Measurements from ENCODE around the gene NELL1. TPM values are rescaled to one million over a fixed set of nuclear protein-coding genes. Genes with fewer than 3 reads are reported as not detected.

The NELL1 gene
- total and polyA plus RNA-seq, 12 donors, result 0.11 to 0.39 (median 0.24) TPM; not detected in 9

GRCh38 chr11:20639688-20640087 is 29.7 kb upstream of the NELL1 start:
- WGBS, 4 donors, result 18 to 39% (median 29%) methylated on average over 3 of the region's 3 CpGs
- DNase-seq, result peak in 3 of 7 donors; percentile 9 to 36 (median 19)
- no peak overlapping the region for H3K27ac ChIP-seq
- intact Hi-C loops (cut with DNase I), result loop anchor here in 1 of 2 donors (10.0 kb wide), 1 partner anchor 875 kb away; no protein-coding TSS in a partner anchor
- TF ChIP-seq, protein P1, sequence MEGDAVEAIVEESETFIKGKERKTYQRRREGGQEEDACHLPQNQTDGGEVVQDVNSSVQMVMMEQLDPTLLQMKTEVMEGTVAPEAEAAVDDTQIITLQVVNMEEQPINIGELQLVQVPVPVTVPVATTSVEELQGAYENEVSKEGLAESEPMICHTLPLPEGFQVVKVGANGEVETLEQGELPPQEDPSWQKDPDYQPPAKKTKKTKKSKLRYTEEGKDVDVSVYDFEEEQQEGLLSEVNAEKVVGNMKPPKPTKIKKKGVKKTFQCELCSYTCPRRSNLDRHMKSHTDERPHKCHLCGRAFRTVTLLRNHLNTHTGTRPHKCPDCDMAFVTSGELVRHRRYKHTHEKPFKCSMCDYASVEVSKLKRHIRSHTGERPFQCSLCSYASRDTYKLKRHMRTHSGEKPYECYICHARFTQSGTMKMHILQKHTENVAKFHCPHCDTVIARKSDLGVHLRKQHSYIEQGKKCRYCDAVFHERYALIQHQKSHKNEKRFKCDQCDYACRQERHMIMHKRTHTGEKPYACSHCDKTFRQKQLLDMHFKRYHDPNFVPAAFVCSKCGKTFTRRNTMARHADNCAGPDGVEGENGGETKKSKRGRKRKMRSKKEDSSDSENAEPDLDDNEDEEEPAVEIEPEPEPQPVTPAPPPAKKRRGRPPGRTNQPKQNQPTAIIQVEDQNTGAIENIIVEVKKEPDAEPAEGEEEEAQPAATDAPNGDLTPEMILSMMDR (IDR thresholded peaks at IDR 0.05), result no peak
- TF ChIP-seq POLR2A (IDR thresholded peaks at IDR 0.05), result no peak
- no peaks in the 10 kb centered on the region for H3K4me1 ChIP-seq (replicated peaks in 1 of 2)
- no peak overlapping the region for H3K4me3 ChIP-seq
- no peaks in the 10 kb centered on the region for H3K9me3 ChIP-seq (replicated peaks in 1 of 3)
- H3K36me3 ChIP-seq (replicated peaks in 1 of 2), result no peaks in the 10 kb centered on the region
- no peaks in the 10 kb centered on the region for H3K27me3 ChIP-seq

GRCh38 chr11:20640401-20640800 is 29.0 kb upstream of the NELL1 start:
- Histone ChIP-seq H3K4me3 (no peak overlapping the region), H3K4me1 (replicated peaks in 1 of 2) (no peaks in the 10 kb centered on the region), H3K9me3 (replicated peaks in 1 of 3) (no peaks in the 10 kb centered on the region), H3K36me3 (replicated peaks in 1 of 2) (no peaks in the 10 kb centered on the region), H3K27me3 (no peaks in the 10 kb centered on the region), H3K27ac (no peak overlapping the region)
- intact Hi-C loops (cut with DNase I), result loop anchor here in 1 of 2 donors (10.0 kb wide), 1 partner anchor 874 kb away; no protein-coding TSS in a partner anchor
- WGBS, 4 donors, result 85 to 97% (median 94%) methylated on average over 2 of the region's 2 CpGs
- DNase-seq, result no peak
- TF ChIP-seq, protein P1 (IDR thresholded peaks at IDR 0.05), result no peak
- TF ChIP-seq POLR2A (IDR thresholded peaks at IDR 0.05), result no peak

GRCh38 chr11:20644360-20644759 is 25.0 kb upstream of the NELL1 start:
- TF ChIP-seq, protein P1 (IDR thresholded peaks at IDR 0.05), result no peak
- no peak for TF ChIP-seq POLR2A (IDR thresholded peaks at IDR 0.05)
- H3K9me3 ChIP-seq (replicated peaks in 1 of 3), result no peaks in the 10 kb centered on the region
- H3K27ac ChIP-seq, result no peak overlapping the region
- intact Hi-C loops (cut with DNase I), result loop anchor here in 1 of 2 donors (10.0 kb wide), 1 partner anchor 870 kb away; no protein-coding TSS in a partner anchor
- no peak overlapping the region for H3K4me3 ChIP-seq
- H3K36me3 ChIP-seq (replicated peaks in 1 of 2), result no peaks in the 10 kb centered on the region
- WGBS, 4 donors, result 82 to 83% (median 82%) methylated on average over 4 of the region's 4 CpGs
- no peaks in the 10 kb centered on the region for H3K4me1 ChIP-seq (replicated peaks in 1 of 2)
- no peaks in the 10 kb centered on the region for H3K27me3 ChIP-seq
- no peak for DNase-seq

- DNase-seq, result peak; percentile 22 to 72 (median 59)
- Histone ChIP-seq H3K36me3 (replicated peaks in 1 of 2) (no peaks in the 10 kb centered on the region), H3K27ac (no peak overlapping the region), H3K4me3 (no peak overlapping the region), H3K27me3 (no peaks in the 10 kb centered on the region), H3K4me1 (replicated peaks in 1 of 2) (no peaks in the 10 kb centered on the region), H3K9me3 (replicated peaks in 1 of 3) (no peaks in the 10 kb centered on the region)
- WGBS, 4 donors, result 39 to 45% (median 42%) methylated on average over 4 of the region's 4 CpGs
- TF ChIP-seq, protein P1 (IDR thresholded peaks at IDR 0.05), result peak; percentile 81 to 90 (median 84)
- TF ChIP-seq POLR2A (IDR thresholded peaks at IDR 0.05), result no peak
- intact Hi-C loops (cut with DNase I), result loop anchor here in 1 of 2 donors (10.0 kb wide), 1 partner anchor 867 kb away; no protein-coding TSS in a partner anchor
Observed at GRCh38 chr11:20647976-20648565, 21.3 kb upstream of the NELL1 start.

Data from adrenal gland (tissue), 12 donors.